GM06990 (cell line): ENCODE data around the gene CCDC9B.

Source experiments
- DNase-seq: peaks from one replicate; pipeline ENCODE4 v3.0.0-alpha.2; 2011; ENCODE audit not compliant: insufficient read length; ENCODE audit errors: extremely low read depth
- H3K27me3 ChIP-seq: replicated peaks from 2 replicates; pipeline ENCODE4 v1.6.0; 2011; ENCODE audit warnings: low read length; ENCODE audit not compliant: control insufficient read depth, insufficient read depth
- H3K36me3 ChIP-seq: 2 replicates; pipeline ENCODE4 v1.5.1; 2011; ENCODE audit warnings: low read length; ENCODE audit not compliant: control insufficient read depth, insufficient read depth
- H3K4me3 ChIP-seq: replicated peaks from 2 replicates; pipeline ENCODE4 v1.5.1; 2011; ENCODE audit warnings: low read depth, mild to moderate bottlenecking, control low read depth, low read length
- TF ChIP-seq, protein P1 (sequence below): IDR thresholded peaks from 2 replicates; pipeline ENCODE4 v1.5.1; 2011; ENCODE audit warnings: low read length, control low read depth, mild to moderate bottlenecking, inconsistent platforms; ENCODE audit not compliant: insufficient read depth, poor library complexity, severe bottlenecking

Gene CCDC9B

DNA sequence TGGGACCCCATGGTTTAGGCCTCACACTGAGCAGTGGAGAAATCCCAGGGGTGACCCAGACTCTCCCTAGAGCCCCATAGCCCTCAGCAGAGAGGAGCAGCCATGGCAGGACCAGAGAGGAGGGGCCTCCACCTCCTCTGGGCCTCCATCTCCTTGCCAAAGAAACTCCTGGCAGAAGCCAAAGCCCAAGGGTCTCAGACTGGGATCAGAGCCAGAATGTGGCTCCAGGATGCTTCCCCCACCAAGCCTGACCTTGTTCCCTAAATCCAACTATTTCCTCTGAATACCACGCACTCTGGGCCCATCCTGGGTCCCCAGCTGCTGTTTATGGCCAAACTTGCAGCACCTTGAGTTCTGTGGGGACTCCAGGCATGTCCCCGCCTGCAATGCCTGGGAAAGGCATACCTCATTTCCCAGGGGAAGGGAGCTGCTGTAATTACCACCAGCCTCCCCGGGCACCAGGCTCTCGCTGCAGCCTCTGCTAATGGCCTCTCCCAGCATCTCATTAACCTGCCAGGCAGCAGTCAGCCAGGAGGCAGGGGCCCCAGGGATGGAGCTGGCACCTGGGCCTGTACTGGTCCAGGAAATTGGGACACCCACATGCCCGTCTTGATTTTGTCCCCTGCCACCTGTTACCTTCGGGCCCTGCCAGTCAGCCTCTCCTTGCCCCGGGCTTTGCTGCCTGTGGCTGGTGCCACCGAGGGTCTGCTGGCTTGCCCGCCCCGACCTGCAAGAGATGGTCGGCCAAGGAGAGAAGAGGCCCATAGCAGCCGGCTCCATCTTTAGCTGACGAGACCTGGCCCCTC lies 4.6 kb downstream of the CCDC9B start:
- DNase-seq: no peak
- TF ChIP-seq, protein P1, sequence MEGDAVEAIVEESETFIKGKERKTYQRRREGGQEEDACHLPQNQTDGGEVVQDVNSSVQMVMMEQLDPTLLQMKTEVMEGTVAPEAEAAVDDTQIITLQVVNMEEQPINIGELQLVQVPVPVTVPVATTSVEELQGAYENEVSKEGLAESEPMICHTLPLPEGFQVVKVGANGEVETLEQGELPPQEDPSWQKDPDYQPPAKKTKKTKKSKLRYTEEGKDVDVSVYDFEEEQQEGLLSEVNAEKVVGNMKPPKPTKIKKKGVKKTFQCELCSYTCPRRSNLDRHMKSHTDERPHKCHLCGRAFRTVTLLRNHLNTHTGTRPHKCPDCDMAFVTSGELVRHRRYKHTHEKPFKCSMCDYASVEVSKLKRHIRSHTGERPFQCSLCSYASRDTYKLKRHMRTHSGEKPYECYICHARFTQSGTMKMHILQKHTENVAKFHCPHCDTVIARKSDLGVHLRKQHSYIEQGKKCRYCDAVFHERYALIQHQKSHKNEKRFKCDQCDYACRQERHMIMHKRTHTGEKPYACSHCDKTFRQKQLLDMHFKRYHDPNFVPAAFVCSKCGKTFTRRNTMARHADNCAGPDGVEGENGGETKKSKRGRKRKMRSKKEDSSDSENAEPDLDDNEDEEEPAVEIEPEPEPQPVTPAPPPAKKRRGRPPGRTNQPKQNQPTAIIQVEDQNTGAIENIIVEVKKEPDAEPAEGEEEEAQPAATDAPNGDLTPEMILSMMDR: no peak
- Histone ChIP-seq H3K36me3 (no peaks in the 10 kb centered on the region), H3K4me3 (no peak overlapping the region), H3K27me3 (no peaks in the 10 kb centered on the region)

DNA sequence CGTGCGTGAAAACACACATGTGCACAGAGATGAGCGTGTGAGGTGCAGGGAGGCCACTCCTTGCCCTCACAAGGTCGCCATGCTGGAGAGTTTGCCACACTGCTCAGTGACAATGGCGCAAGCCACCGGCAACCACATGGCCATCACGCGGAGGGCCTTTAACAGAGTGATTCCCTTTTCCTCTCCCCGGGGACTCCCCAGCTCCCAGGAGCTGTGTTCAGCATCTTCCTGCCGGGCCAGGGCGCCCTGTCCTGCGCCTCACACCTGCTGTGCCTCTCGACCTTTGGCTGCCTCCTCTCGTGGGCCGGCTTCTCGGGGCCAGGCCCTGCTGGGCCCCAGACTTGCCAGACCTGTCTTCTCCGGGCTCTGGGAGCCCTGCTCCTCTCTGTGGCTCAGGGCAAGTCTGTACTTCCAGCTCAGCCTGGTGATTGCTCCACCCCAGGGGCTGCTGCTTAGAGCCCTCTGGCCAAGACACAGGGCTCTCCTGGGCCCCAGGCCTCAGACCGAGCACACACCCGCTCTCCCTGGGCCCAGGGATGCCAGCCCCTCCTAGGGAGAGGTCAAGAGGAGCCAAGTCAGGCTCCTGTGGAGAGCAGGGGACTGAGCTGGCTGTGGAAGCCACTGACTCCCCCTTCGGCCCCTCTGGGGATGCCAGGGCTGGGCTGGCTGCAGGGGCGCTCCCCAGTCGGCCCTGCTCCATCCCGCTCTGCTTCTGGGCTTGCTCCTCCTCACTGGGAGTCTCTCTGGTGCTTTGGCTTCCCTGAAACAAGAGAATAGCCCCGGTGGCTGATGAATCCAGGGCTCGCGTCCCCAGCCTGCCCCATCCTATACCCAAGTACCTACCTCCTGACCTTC lies 5.6 kb downstream of the CCDC9B start:
- H3K36me3 ChIP-seq: no peaks in the 10 kb centered on the region
- H3K4me3 ChIP-seq: no peak overlapping the region
- TF ChIP-seq, protein P1: no peak
- DNase-seq: no peak
- H3K27me3 ChIP-seq: no peaks in the 10 kb centered on the region

DNA sequence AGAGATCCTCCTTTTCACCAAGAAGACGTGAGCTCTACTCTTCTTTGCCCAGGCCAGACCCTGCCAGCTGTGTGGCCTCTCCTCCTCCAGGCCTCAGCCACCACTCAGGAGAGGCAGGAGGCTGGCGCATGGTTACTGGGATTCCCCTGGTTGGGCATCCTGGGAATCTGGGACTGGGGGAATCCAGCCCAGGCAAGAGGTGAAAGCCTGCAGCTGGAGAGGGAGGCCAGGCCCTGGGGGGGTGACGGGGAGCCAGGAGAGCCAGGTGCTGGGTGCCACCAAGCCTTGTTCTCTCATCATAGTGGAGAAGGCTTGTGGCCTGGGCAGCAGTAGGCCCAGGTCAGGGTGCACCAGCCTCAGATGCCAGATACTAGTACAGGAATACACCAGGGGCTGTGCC lies 6.2 kb downstream of the CCDC9B start:
- Histone ChIP-seq H3K27me3 (no peaks in the 10 kb centered on the region), H3K36me3 (no peaks in the 10 kb centered on the region), H3K4me3 (no peak overlapping the region)
- TF ChIP-seq, protein P1: no peak
- no peak for DNase-seq

DNA sequence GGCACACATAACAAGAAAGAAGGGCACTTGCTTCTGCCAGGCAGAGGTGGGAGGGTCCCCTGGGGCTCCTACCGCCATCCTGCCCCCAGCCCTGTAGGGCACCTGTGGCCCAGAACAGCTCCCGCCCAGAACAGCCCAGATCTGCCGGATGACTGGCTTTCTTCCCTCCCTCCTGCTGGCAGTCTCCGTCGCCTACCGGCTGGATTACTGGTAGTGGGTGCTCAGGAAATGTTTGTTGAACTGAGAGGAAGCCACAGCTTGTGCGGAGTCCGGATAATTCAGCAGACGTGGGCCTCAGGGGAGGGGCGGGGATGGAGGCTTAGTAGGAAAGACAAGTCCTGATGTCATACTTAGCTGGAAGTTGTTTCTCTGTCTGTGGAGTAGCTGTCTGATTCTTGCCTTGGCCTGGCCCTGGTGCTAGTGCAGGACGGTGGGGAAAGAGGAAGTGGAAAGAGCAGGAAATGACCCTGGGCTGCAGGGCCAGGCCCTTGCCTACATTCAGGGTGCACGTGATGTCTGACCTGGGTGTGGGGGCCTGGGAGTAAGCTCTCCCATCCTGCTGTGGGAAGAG lies 6.7 kb downstream of the CCDC9B start:
- DNase-seq: no peak
- TF ChIP-seq, protein P1: no peak
- H3K27me3 ChIP-seq: no peaks in the 10 kb centered on the region
- H3K4me3 ChIP-seq: no peak overlapping the region
- H3K36me3 ChIP-seq: no peaks in the 10 kb centered on the region

DNA sequence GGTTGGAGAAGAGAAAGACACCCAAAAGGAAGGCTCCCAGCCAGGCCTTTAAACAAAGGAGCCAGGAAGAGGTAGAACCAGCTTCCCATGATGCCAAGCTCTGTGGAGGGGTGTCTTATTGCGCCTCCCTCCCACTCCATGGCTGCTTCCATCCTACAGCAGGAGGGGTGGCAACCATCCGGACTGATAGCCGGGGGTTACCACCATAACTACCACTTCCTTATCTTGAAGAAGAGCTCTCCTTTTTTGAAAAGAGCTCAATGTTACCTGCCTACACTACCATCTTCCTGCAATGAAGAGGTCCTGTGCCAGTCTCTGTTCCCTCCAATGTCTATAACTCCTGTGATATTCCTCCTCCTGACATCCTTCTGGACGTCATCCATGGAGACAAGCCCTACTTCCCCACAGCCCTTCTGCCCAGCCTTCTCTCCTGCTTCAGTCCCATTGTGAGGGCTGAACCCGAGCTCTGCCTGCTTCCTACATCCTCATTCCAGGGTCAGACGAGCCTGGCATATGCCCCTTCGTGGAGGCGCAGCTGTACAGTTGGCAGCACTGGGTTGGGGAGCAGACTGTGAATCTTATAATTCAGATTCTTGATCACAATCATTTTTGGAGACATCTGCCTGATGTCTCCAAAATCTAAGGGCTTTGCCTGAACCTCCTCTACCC lies 8.5 kb downstream of the CCDC9B start:
- no peaks in the 10 kb centered on the region for H3K27me3 ChIP-seq
- TF ChIP-seq, protein P1: no peak
- no peak overlapping the region for H3K4me3 ChIP-seq
- no peak for DNase-seq
- no peaks in the 10 kb centered on the region for H3K36me3 ChIP-seq
